Measurements from ENCODE around the gene OGFRL1. TPM values are rescaled to one million over a fixed set of nuclear protein-coding genes. Genes with fewer than 3 reads are reported as not detected.

Gene OGFRL1
- total RNA-seq, 1 experiment from 2014 or later, result 5.4 TPM

DNA sequence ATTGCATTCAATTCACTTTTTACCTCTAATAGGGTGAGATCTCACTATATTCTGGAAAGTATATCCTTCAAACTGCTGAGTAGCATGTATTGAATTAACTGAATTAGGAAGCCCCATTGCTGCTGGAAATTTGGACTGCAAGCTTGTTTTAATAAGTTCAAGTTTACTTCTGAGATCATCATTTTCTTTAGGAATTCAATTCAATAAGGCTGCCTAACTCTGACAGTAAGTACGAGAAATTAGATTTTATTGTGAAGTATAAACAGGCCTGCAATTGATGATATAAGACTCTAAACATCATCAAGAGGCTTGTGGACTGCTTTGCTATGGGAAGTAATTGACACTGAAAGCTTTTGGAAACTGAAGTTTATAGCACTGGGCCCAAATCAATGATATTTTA, 44.4 kb downstream of the OGFRL1 start (continued):
- TF ChIP-seq, protein P1, sequence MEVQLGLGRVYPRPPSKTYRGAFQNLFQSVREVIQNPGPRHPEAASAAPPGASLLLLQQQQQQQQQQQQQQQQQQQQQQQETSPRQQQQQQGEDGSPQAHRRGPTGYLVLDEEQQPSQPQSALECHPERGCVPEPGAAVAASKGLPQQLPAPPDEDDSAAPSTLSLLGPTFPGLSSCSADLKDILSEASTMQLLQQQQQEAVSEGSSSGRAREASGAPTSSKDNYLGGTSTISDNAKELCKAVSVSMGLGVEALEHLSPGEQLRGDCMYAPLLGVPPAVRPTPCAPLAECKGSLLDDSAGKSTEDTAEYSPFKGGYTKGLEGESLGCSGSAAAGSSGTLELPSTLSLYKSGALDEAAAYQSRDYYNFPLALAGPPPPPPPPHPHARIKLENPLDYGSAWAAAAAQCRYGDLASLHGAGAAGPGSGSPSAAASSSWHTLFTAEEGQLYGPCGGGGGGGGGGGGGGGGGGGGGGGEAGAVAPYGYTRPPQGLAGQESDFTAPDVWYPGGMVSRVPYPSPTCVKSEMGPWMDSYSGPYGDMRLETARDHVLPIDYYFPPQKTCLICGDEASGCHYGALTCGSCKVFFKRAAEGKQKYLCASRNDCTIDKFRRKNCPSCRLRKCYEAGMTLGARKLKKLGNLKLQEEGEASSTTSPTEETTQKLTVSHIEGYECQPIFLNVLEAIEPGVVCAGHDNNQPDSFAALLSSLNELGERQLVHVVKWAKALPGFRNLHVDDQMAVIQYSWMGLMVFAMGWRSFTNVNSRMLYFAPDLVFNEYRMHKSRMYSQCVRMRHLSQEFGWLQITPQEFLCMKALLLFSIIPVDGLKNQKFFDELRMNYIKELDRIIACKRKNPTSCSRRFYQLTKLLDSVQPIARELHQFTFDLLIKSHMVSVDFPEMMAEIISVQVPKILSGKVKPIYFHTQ (CRISPR knock-in tag; IDR thresholded peaks at IDR 0.05), result no peak
- TF ChIP-seq, protein P2, sequence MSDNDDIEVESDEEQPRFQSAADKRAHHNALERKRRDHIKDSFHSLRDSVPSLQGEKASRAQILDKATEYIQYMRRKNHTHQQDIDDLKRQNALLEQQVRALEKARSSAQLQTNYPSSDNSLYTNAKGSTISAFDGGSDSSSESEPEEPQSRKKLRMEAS (CRISPR knock-in tag; IDR thresholded peaks at IDR 0.05), result no peak

DNA sequence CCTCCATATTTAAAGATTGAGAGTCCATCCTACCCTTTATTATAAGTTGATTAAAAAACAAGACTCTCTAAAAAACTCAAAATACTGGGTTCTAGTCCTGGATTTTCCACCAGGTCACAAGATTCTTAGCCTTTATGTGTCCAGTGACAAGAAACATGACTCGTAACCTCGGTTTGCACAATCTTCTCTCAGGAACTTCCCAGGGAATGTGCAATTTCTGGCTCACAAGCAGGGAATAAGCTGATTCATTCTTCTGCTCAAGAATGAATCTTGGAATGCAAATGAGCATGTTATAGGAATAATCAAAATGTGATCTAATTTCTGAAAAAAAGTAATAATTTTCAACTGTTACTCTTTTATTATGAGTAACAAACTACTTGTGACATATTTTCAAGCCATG, 45.1 kb downstream of the OGFRL1 start:
- Mint-ChIP-seq H3K36me3 (no peaks in the 10 kb centered on the region), H3K9me3 (peaks cover 11% of the 10 kb centered on the region), H3K4me3 (no peak overlapping the region), H3K27ac (no peak overlapping the region), H3K4me1 (peaks cover 25% of the 10 kb centered on the region), H3K27me3 (ENCODE audit: low read depth) (no peaks in the 10 kb centered on the region)
- TF ChIP-seq ESRRA (CRISPR knock-in tag; IDR thresholded peaks at IDR 0.05; ENCODE audit: borderline replicate concordance), result no peak
- no peak for TF ChIP-seq ETV6 (CRISPR knock-in tag; IDR thresholded peaks at IDR 0.05)
- no peak for TF ChIP-seq TCF7 (CRISPR knock-in tag; IDR thresholded peaks at IDR 0.05; ENCODE audit: low read depth)
- TF ChIP-seq, protein P3, sequence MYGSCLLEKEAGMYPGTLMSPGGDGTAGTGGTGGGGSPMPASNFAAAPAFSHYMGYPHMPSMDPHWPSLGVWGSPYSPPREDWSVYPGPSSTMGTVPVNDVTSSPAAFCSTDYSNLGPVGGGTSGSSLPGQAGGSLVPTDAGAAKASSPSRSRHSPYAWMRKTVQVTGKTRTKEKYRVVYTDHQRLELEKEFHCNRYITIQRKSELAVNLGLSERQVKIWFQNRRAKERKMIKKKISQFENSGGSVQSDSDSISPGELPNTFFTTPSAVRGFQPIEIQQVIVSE (CRISPR knock-in tag; IDR thresholded peaks at IDR 0.05; ENCODE audit: borderline replicate concordance), result no peak
- TF ChIP-seq, protein P4, sequence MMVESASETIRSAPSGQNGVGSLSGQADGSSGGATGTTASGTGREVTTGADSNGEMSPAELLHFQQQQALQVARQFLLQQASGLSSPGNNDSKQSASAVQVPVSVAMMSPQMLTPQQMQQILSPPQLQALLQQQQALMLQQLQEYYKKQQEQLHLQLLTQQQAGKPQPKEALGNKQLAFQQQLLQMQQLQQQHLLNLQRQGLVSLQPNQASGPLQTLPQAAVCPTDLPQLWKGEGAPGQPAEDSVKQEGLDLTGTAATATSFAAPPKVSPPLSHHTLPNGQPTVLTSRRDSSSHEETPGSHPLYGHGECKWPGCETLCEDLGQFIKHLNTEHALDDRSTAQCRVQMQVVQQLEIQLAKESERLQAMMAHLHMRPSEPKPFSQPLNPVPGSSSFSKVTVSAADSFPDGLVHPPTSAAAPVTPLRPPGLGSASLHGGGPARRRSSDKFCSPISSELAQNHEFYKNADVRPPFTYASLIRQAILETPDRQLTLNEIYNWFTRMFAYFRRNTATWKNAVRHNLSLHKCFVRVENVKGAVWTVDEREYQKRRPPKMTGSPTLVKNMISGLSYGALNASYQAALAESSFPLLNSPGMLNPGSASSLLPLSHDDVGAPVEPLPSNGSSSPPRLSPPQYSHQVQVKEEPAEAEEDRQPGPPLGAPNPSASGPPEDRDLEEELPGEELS (CRISPR knock-in tag; IDR thresholded peaks at IDR 0.05), result no peak
- no peak for TF ChIP-seq MYBL2 (CRISPR knock-in tag; IDR thresholded peaks at IDR 0.05)
- no peak for TF ChIP-seq NR1H2 (CRISPR knock-in tag; IDR thresholded peaks at IDR 0.05)
- TF ChIP-seq, protein P2 (CRISPR knock-in tag; IDR thresholded peaks at IDR 0.05), result no peak
- TF ChIP-seq JUN (CRISPR knock-in tag; IDR thresholded peaks at IDR 0.05), result no peak
- no peak for TF ChIP-seq NFYB (CRISPR knock-in tag; conservative IDR thresholded peaks at IDR 0.05; ENCODE audit: low read depth)
- ChIA-PET CTCF (no interaction called here), POLR2A (no interaction called here)
- DNase-seq (ENCODE audit: low spot score), result no peak
- no peak for ATAC-seq

DNA sequence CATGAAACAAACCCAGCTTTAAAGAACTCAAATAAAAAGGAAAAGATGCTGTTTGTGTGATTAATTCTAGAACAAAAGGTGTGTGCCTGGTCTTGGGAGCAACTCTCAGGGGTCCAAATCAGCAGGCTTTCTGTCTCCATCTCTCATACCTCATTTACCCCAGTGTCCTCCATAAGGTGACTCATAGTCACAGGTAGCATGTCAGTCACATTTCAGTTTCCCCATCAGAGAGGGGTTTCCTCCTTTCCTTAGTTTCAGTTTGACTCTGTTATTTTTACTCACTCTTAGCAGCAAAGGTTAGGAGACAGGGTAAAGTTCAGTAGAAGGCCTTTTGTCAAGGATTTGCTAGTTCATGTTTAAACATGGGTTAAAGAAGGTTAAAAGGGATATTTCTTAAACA, 46.2 kb downstream of the OGFRL1 start:
- ChIA-PET POLR2A (no interaction called here), CTCF (no interaction called here)
- Mint-ChIP-seq H3K4me1 (peaks cover 25% of the 10 kb centered on the region), H3K36me3 (no peaks in the 10 kb centered on the region), H3K27ac (peak overlapping the region; percentile 54; the same call in 1 of the 2 replicates), H3K4me3 (no peak overlapping the region), H3K27me3 (ENCODE audit: low read depth) (no peaks in the 10 kb centered on the region), H3K9me3 (peaks cover 11% of the 10 kb centered on the region)
- DNase-seq (ENCODE audit: low spot score) (no peak), ATAC-seq (no peak)
- no peak for TF ChIP-seq JAZF1 (CRISPR knock-in tag; IDR thresholded peaks at IDR 0.05)
- no peak for TF ChIP-seq MXD4 (CRISPR knock-in tag; IDR thresholded peaks at IDR 0.05; ENCODE audit: borderline replicate concordance)
- TF ChIP-seq, protein P5, sequence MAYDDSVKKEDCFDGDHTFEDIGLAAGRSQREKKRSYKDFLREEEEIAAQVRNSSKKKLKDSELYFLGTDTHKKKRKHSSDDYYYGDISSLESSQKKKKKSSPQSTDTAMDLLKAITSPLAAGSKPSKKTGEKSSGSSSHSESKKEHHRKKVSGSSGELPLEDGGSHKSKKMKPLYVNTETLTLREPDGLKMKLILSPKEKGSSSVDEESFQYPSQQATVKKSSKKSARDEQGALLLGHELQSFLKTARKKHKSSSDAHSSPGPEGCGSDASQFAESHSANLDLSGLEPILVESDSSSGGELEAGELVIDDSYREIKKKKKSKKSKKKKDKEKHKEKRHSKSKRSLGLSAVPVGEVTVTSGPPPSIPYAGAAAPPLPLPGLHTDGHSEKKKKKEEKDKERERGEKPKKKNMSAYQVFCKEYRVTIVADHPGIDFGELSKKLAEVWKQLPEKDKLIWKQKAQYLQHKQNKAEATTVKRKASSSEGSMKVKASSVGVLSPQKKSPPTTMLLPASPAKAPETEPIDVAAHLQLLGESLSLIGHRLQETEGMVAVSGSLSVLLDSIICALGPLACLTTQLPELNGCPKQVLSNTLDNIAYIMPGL (CRISPR knock-in tag; IDR thresholded peaks at IDR 0.05), result no peak
- TF ChIP-seq EMX1 (CRISPR knock-in tag; IDR thresholded peaks at IDR 0.05), result no peak
- TF ChIP-seq, protein P6, sequence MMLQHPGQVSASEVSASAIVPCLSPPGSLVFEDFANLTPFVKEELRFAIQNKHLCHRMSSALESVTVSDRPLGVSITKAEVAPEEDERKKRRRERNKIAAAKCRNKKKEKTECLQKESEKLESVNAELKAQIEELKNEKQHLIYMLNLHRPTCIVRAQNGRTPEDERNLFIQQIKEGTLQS (CRISPR knock-in tag; conservative IDR thresholded peaks at IDR 0.05), result no peak
- TF ChIP-seq FOXJ3 (CRISPR knock-in tag; IDR thresholded peaks at IDR 0.05; ENCODE audit: borderline replicate concordance), result no peak
- TF ChIP-seq, protein P7, sequence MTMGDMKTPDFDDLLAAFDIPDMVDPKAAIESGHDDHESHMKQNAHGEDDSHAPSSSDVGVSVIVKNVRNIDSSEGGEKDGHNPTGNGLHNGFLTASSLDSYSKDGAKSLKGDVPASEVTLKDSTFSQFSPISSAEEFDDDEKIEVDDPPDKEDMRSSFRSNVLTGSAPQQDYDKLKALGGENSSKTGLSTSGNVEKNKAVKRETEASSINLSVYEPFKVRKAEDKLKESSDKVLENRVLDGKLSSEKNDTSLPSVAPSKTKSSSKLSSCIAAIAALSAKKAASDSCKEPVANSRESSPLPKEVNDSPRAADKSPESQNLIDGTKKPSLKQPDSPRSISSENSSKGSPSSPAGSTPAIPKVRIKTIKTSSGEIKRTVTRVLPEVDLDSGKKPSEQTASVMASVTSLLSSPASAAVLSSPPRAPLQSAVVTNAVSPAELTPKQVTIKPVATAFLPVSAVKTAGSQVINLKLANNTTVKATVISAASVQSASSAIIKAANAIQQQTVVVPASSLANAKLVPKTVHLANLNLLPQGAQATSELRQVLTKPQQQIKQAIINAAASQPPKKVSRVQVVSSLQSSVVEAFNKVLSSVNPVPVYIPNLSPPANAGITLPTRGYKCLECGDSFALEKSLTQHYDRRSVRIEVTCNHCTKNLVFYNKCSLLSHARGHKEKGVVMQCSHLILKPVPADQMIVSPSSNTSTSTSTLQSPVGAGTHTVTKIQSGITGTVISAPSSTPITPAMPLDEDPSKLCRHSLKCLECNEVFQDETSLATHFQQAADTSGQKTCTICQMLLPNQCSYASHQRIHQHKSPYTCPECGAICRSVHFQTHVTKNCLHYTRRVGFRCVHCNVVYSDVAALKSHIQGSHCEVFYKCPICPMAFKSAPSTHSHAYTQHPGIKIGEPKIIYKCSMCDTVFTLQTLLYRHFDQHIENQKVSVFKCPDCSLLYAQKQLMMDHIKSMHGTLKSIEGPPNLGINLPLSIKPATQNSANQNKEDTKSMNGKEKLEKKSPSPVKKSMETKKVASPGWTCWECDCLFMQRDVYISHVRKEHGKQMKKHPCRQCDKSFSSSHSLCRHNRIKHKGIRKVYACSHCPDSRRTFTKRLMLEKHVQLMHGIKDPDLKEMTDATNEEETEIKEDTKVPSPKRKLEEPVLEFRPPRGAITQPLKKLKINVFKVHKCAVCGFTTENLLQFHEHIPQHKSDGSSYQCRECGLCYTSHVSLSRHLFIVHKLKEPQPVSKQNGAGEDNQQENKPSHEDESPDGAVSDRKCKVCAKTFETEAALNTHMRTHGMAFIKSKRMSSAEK (CRISPR knock-in tag; IDR thresholded peaks at IDR 0.05; ENCODE audit: borderline replicate concordance), result no peak
- TF ChIP-seq, protein P8, sequence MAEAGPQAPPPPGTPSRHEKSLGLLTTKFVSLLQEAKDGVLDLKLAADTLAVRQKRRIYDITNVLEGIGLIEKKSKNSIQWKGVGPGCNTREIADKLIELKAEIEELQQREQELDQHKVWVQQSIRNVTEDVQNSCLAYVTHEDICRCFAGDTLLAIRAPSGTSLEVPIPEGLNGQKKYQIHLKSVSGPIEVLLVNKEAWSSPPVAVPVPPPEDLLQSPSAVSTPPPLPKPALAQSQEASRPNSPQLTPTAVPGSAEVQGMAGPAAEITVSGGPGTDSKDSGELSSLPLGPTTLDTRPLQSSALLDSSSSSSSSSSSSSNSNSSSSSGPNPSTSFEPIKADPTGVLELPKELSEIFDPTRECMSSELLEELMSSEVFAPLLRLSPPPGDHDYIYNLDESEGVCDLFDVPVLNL (CRISPR knock-in tag; IDR thresholded peaks at IDR 0.05; ENCODE audit: borderline replicate concordance, low read depth), result no peak
- no peak for TF ChIP-seq ELF4 (CRISPR knock-in tag; IDR thresholded peaks at IDR 0.05; ENCODE audit: low read depth)

All from WTC11 (cell line).